HEK293 (cell line): ENCODE results near the gene PALM.

ENCODE experiments used
- CTCF ChIA-PET: fragments of 350-600 bp; formaldehyde crosslinking; extraction: SDS; loops from one replicate; lab custom pipeline; 2021; ENCODE audit warnings: antibody characterized with exemption; lab: Yijun Ruan, JAX
- POLR2A ChIA-PET: fragments of 300-600 bp; formaldehyde crosslinking; extraction: SDS; loops from one replicate; lab custom pipeline; 2020; ENCODE audit warnings: antibody characterized with exemption, inconsistent platforms; lab: Yijun Ruan, JAX
- H3K27ac ChIP-seq: fragments of 200-500 bp; sonication (Bioruptor generic); 2 replicates; pipeline ENCODE4 v1.5.1; 2014; ENCODE audit warnings: low read depth, low read length, control low read depth, inconsistent platforms; ENCODE audit errors: extremely low read depth
- H3K36me3 ChIP-seq, 2 experiments: fragments of 200-500 bp in 1 of 2; sonication (Bioruptor generic) in 1 of 2; 1 replicate in 1 of 2; 2 replicates in 1 of 2; pipeline ENCODE4 v1.5.1; 2014 to 2017; ENCODE audit warnings: inconsistent platforms in 2 of 2, low read length in 2 of 2; ENCODE audit not compliant: control insufficient read depth in 2 of 2, insufficient read depth in 1 of 2
- H3K4me1 ChIP-seq: fragments of 200-500 bp; sonication (Bioruptor generic); 2 replicates; pipeline ENCODE4 v1.5.1; 2014; ENCODE audit warnings: mild to moderate bottlenecking, low read length, inconsistent platforms; ENCODE audit not compliant: control insufficient read depth, insufficient read depth
- H3K4me3 ChIP-seq: 2 replicates; pipeline ENCODE4 v1.5.1; 2011; ENCODE audit warnings: low read depth, mild to moderate bottlenecking, control low read depth, low read length, moderate library complexity
- H3K9me3 ChIP-seq: fragments of 200-500 bp; sonication (Bioruptor generic); 2 replicates; pipeline ENCODE4 v1.5.1; 2014; ENCODE audit warnings: low read depth, low read length, inconsistent platforms; ENCODE audit not compliant: control insufficient read depth, insufficient read depth
- FEZF1 ChIP-seq: fragments of 450-650 bp; formaldehyde crosslinking; IDR thresholded peaks from 2 replicates; pipeline ENCODE4 v1.5.1; 2016; ENCODE audit warnings: missing biosample characterization, missing genetic modification characterization
- KLF1 ChIP-seq: fragments of 450-650 bp; formaldehyde crosslinking; IDR thresholded peaks from 2 replicates; pipeline ENCODE4 v1.5.1; 2016; ENCODE audit warnings: missing biosample characterization, missing genetic modification characterization
- WT1 ChIP-seq: fragments of 450-650 bp; formaldehyde crosslinking; IDR thresholded peaks from 2 replicates; pipeline ENCODE4 v1.5.1; 2016; ENCODE audit warnings: missing biosample characterization, missing genetic modification characterization
- YY1 ChIP-seq: fragments of 450-650 bp; formaldehyde crosslinking; IDR thresholded peaks from 2 replicates; pipeline ENCODE4 v1.5.1; 2018; ENCODE audit warnings: missing biosample characterization, missing genetic modification characterization
- ZFHX2 ChIP-seq: fragments of 450-650 bp; formaldehyde crosslinking; conservative IDR thresholded peaks from 2 replicates; pipeline ENCODE4 v1.5.1; 2016; ENCODE audit warnings: missing biosample characterization, missing genetic modification characterization
- ZNF114 ChIP-seq: fragments of 450-650 bp; formaldehyde crosslinking; IDR thresholded peaks from 2 replicates; pipeline ENCODE4 v1.5.0; 2017; ENCODE audit warnings: missing biosample characterization, missing genetic modification characterization
- ZNF239 ChIP-seq: fragments of 450-650 bp; formaldehyde crosslinking; IDR thresholded peaks from 2 replicates; pipeline ENCODE4 v1.5.1; 2016; ENCODE audit warnings: missing biosample characterization, missing genetic modification characterization
- ZNF350 ChIP-seq: fragments of 450-650 bp; formaldehyde crosslinking; IDR thresholded peaks from 2 replicates; pipeline ENCODE4 v1.5.0; 2017; ENCODE audit warnings: missing biosample characterization, mild to moderate bottlenecking, missing genetic modification characterization
- ZNF37A ChIP-seq: fragments of 450-650 bp; IDR thresholded peaks from 2 replicates; pipeline ENCODE4 v1.5.1; 2018; ENCODE audit warnings: missing biosample characterization, missing genetic modification characterization
- ZNF433 ChIP-seq: fragments of 450-650 bp; formaldehyde crosslinking; IDR thresholded peaks from 2 replicates; pipeline ENCODE4 v1.5.1; 2016; ENCODE audit warnings: missing biosample characterization, missing genetic modification characterization, low read depth
- ZNF48 ChIP-seq: fragments of 450-650 bp; formaldehyde crosslinking; IDR thresholded peaks from 2 replicates; pipeline ENCODE4 v1.5.1; 2016; ENCODE audit warnings: missing biosample characterization, missing genetic modification characterization
- ZNF514 ChIP-seq: fragments of 450-650 bp; formaldehyde crosslinking; IDR thresholded peaks from 2 replicates; pipeline ENCODE4 v1.5.1; 2016; ENCODE audit warnings: missing biosample characterization, missing genetic modification characterization
- ZNF521 ChIP-seq: fragments of 450-650 bp; formaldehyde crosslinking; IDR thresholded peaks from 2 replicates; pipeline ENCODE4 v1.5.1; 2017; ENCODE audit warnings: missing biosample characterization, mild to moderate bottlenecking, missing genetic modification characterization
- ZNF544 ChIP-seq: fragments of 450-650 bp; formaldehyde crosslinking; IDR thresholded peaks from 2 replicates; pipeline ENCODE4 v1.5.0; 2017; ENCODE audit warnings: missing biosample characterization, missing genetic modification characterization
- ZNF585B ChIP-seq: fragments of 450-650 bp; formaldehyde crosslinking; IDR thresholded peaks from 2 replicates; pipeline ENCODE4 v1.5.1; 2016; ENCODE audit warnings: missing biosample characterization, missing genetic modification characterization
- ZNF596 ChIP-seq: fragments of 450-650 bp; IDR thresholded peaks from 2 replicates; pipeline ENCODE4 v1.5.0; 2018; ENCODE audit warnings: missing biosample characterization, mild to moderate bottlenecking, missing genetic modification characterization, moderate library complexity
- ZNF600 ChIP-seq: fragments of 450-650 bp; formaldehyde crosslinking; IDR thresholded peaks from 2 replicates; pipeline ENCODE4 v1.5.1; 2016; ENCODE audit warnings: missing biosample characterization, missing genetic modification characterization
- TF ChIP-seq, protein P1 (sequence below): fragments of 450-650 bp; formaldehyde crosslinking; IDR thresholded peaks from 2 replicates; pipeline ENCODE4 v1.5.1; 2016; ENCODE audit warnings: missing biosample characterization, missing genetic modification characterization
- TF ChIP-seq, protein P2 (sequence below): fragments of 450-650 bp; formaldehyde crosslinking; IDR thresholded peaks from 2 replicates; pipeline ENCODE4 v1.5.1; 2016; ENCODE audit warnings: missing biosample characterization, missing genetic modification characterization
- TF ChIP-seq, protein P3 (sequence below): fragments of 450-650 bp; formaldehyde crosslinking; IDR thresholded peaks from 2 replicates; pipeline ENCODE4 v1.5.1; 2016; ENCODE audit warnings: missing biosample characterization, missing genetic modification characterization
- TF ChIP-seq, protein P4 (sequence below): fragments of 450-650 bp; formaldehyde crosslinking; IDR thresholded peaks from 2 replicates; pipeline ENCODE4 v1.5.1; 2017; ENCODE audit warnings: missing biosample characterization, missing genetic modification characterization
- TF ChIP-seq, protein P5 (sequence below): fragments of 450-650 bp; formaldehyde crosslinking; IDR thresholded peaks from 2 replicates; pipeline ENCODE4 v1.5.1; 2016; ENCODE audit warnings: missing biosample characterization, missing genetic modification characterization
- TF ChIP-seq, protein P6 (sequence below): fragments of 450-650 bp; formaldehyde crosslinking; IDR thresholded peaks from 2 replicates; pipeline ENCODE4 v1.5.1; 2016; ENCODE audit warnings: missing biosample characterization, missing genetic modification characterization
- TF ChIP-seq, protein P7 (sequence below): IDR thresholded peaks from 2 replicates; pipeline ENCODE4 v1.6.1; 2011; ENCODE audit warnings: mild to moderate bottlenecking, low read depth, low read length, borderline replicate concordance

Gene PALM

DNA sequence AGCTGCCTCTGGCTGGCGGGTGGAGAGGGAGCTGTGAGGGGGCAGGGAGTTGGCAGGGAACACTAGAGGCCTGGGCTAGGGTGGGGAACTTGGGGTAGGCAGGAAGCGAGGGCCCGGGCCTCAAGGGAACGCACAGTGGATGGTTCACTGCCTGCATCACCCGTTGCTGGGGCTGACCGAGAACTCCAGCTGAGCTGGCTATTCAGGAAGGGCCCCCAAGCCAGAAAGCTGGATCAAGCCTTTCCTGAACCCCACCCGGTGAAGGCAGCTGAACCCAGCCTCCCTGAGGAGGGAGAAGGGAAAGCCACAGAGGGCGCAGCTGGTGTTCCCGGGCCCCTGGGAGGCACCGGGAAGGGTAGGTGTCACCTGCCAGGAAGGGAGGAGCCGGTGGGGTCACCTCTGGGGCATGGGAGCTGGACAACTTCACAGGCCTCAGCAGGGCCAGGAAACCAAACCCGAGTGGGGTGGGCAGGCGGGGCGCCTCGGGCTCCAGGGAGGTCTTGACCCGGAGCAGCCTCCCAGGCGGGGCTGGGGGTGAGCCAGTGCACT lies 13.9 kb downstream of the PALM start:
- Histone ChIP-seq H3K4me1 (no peaks in the 10 kb centered on the region), H3K27ac (no peak overlapping the region), H3K4me3 (no peak overlapping the region), H3K9me3 (no peaks in the 10 kb centered on the region)
- TF ChIP-seq, protein P1, sequence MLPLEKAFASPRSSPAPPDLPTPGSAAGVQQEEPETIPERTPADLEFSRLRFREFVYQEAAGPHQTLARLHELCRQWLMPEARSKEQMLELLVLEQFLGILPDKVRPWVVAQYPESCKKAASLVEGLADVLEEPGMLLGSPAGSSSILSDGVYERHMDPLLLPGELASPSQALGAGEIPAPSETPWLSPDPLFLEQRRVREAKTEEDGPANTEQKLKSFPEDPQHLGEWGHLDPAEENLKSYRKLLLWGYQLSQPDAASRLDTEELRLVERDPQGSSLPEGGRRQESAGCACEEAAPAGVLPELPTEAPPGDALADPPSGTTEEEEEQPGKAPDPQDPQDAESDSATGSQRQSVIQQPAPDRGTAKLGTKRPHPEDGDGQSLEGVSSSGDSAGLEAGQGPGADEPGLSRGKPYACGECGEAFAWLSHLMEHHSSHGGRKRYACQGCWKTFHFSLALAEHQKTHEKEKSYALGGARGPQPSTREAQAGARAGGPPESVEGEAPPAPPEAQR = no peak
- no peak for TF ChIP-seq ZNF350 (tag by site-specific recombination)
- peak; percentile 18; the same call in 1 of the 2 replicates for TF ChIP-seq KLF1 (tag by site-specific recombination)
- TF ChIP-seq ZNF433 (tag by site-specific recombination) = no peak
- TF ChIP-seq, all 188 proteins: peak for 1
- H3K36me3 ChIP-seq = peaks cover 0 to 9% of the 10 kb centered on the region in 2 experiments; a peak in 2 of 3 replicates
- ChIA-PET CTCF (interaction anchor here (1.0 kb wide), 1 partner anchor 11 kb away, joined by 4 read pairs; no protein-coding TSS in a partner anchor), POLR2A (interaction anchor here (1.0 kb wide), 1 partner anchor 20 kb away, joined by 3 read pairs; no protein-coding TSS in a partner anchor)

DNA sequence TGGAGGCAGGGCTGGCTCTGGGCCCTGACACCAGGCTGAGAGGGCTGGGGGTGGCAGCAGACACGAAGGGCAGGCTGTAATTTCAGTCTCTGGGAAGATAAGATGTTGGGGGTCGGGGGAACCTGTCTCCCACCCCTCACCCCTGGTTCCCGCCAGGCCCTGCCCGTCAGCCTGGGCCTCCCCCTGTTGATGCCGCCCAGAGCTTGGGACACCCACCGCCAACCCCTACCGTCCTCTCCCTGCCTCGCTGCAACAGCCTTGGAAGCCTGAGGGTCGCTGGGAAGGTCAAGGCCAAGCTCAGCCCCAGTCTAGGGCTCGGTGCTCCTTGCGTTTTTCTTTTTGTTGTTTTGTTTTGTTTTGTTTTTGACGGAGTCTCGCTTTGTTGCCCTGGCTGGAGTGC lies 14.5 kb downstream of the PALM start:
- CTCF ChIA-PET = interaction anchor here (0.5 to 1.0 kb wide), 2 partner anchors 11 to 708 kb away, joined by 3 to 4 read pairs; no protein-coding TSS in a partner anchor
- Histone ChIP-seq H3K4me3 (no peak overlapping the region), H3K27ac (no peak overlapping the region), H3K36me3 (peaks cover 0 to 13% of the 10 kb centered on the region in 2 experiments; a peak in 2 of 3 replicates), H3K4me1 (no peaks in the 10 kb centered on the region), H3K9me3 (no peaks in the 10 kb centered on the region)
- POLR2A ChIA-PET = interaction anchor here (1.4 to 1.5 kb wide), 2 partner anchors 16 to 19 kb away, joined by 4 read pairs; no protein-coding TSS in a partner anchor
- TF ChIP-seq, protein P2, sequence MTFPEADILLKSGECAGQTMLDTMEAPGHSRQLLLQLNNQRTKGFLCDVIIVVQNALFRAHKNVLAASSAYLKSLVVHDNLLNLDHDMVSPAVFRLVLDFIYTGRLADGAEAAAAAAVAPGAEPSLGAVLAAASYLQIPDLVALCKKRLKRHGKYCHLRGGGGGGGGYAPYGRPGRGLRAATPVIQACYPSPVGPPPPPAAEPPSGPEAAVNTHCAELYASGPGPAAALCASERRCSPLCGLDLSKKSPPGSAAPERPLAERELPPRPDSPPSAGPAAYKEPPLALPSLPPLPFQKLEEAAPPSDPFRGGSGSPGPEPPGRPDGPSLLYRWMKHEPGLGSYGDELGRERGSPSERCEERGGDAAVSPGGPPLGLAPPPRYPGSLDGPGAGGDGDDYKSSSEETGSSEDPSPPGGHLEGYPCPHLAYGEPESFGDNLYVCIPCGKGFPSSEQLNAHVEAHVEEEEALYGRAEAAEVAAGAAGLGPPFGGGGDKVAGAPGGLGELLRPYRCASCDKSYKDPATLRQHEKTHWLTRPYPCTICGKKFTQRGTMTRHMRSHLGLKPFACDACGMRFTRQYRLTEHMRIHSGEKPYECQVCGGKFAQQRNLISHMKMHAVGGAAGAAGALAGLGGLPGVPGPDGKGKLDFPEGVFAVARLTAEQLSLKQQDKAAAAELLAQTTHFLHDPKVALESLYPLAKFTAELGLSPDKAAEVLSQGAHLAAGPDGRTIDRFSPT (tag by site-specific recombination) = no peak
- TF ChIP-seq FEZF1 = no peak
- TF ChIP-seq ZNF585B (tag by site-specific recombination) = no peak
- TF ChIP-seq, protein P3, sequence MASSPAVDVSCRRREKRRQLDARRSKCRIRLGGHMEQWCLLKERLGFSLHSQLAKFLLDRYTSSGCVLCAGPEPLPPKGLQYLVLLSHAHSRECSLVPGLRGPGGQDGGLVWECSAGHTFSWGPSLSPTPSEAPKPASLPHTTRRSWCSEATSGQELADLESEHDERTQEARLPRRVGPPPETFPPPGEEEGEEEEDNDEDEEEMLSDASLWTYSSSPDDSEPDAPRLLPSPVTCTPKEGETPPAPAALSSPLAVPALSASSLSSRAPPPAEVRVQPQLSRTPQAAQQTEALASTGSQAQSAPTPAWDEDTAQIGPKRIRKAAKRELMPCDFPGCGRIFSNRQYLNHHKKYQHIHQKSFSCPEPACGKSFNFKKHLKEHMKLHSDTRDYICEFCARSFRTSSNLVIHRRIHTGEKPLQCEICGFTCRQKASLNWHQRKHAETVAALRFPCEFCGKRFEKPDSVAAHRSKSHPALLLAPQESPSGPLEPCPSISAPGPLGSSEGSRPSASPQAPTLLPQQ (tag by site-specific recombination) = no peak
- no peak for TF ChIP-seq ZNF37A (tag by site-specific recombination)
- TF ChIP-seq, protein P4, sequence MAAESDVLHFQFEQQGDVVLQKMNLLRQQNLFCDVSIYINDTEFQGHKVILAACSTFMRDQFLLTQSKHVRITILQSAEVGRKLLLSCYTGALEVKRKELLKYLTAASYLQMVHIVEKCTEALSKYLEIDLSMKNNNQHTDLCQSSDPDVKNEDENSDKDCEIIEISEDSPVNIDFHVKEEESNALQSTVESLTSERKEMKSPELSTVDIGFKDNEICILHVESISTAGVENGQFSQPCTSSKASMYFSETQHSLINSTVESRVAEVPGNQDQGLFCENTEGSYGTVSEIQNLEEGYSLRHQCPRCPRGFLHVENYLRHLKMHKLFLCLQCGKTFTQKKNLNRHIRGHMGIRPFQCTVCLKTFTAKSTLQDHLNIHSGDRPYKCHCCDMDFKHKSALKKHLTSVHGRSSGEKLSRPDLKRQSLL (tag by site-specific recombination) = no peak
- no peak for TF ChIP-seq ZNF600
- no peak for TF ChIP-seq ZNF544 (tag by site-specific recombination)
- no peak for TF ChIP-seq WT1 (tag by site-specific recombination)
- TF ChIP-seq, protein P5, sequence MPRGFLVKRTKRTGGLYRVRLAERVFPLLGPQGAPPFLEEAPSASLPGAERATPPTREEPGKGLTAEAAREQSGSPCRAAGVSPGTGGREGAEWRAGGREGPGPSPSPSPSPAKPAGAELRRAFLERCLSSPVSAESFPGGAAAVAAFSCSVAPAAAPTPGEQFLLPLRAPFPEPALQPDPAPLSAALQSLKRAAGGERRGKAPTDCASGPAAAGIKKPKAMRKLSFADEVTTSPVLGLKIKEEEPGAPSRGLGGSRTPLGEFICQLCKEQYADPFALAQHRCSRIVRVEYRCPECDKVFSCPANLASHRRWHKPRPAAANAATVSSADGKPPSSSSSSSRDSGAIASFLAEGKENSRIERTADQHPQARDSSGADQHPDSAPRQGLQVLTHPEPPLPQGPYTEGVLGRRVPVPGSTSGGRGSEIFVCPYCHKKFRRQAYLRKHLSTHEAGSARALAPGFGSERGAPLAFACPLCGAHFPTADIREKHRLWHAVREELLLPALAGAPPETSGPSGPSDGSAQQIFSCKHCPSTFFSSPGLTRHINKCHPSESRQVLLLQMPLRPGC (tag by site-specific recombination) = no peak
- no peak for TF ChIP-seq ZNF239 (tag by site-specific recombination)
- no peak for TF ChIP-seq YY1
- TF ChIP-seq, protein P6, sequence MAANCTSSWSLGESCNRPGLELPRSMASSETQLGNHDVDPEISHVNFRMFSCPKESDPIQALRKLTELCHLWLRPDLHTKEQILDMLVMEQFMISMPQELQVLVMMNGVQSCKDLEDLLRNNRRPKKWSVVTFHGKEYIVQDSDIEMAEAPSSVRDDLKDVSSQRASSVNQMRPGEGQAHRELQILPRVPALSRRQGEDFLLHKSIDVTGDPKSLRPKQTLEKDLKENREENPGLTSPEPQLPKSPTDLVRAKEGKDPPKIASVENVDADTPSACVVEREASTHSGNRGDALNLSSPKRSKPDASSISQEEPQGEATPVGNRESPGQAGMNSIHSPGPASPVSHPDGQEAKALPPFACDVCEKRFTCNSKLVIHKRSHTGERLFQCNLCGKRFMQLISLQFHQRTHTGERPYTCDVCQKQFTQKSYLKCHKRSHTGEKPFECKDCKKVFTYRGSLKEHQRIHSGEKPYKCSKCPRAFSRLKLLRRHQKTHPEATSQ (tag by site-specific recombination) = no peak
- TF ChIP-seq ZNF114 = no peak
- no peak for TF ChIP-seq ZNF521 (tag by site-specific recombination)
- no peak for TF ChIP-seq ZFHX2 (tag by site-specific recombination)
- TF ChIP-seq ZNF596 (tag by site-specific recombination) = no peak
- TF ChIP-seq, protein P7, sequence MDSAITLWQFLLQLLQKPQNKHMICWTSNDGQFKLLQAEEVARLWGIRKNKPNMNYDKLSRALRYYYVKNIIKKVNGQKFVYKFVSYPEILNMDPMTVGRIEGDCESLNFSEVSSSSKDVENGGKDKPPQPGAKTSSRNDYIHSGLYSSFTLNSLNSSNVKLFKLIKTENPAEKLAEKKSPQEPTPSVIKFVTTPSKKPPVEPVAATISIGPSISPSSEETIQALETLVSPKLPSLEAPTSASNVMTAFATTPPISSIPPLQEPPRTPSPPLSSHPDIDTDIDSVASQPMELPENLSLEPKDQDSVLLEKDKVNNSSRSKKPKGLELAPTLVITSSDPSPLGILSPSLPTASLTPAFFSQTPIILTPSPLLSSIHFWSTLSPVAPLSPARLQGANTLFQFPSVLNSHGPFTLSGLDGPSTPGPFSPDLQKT = no peak
- no peak for TF ChIP-seq ZNF48 (tag by site-specific recombination)
- TF ChIP-seq ZNF514 (tag by site-specific recombination) = no peak
